Right atrium auricular region (tissue), 2 donors: ENCODE measurements around the gene MED15. TPM values are rescaled to one million over a fixed set of nuclear protein-coding genes. Genes with fewer than 3 reads are reported as not detected.

Experiments used
- DNase-seq: peaks from one replicate; pipeline ENCODE4 v3.0.0-alpha.2; 2019; ENCODE audit warnings: low spot score
- H3K27ac ChIP-seq, 2 donors: fragments of 200-600 bp; sonication (generic); 1 replicate in 1 of 2; 2 replicates in 1 of 2; pipeline ENCODE4 v1.5.1; 2016 to 2019
- H3K27me3 ChIP-seq, 2 donors: fragments of 200-600 bp; sonication (generic); one replicate each; pipeline versions ENCODE4 v1.5.1 to v1.6.0; 2017 to 2019
- H3K36me3 ChIP-seq: fragments of 200-600 bp; sonication (generic); one replicate; pipeline ENCODE4 v1.5.1; 2016
- H3K4me1 ChIP-seq, 2 donors: fragments of 200-600 bp; sonication (generic); one replicate each; pipeline versions ENCODE4 v1.5.1 to v1.6.0; 2017 to 2019
- H3K4me3 ChIP-seq, 2 donors: fragments of 200-600 bp; sonication (generic); 1 replicate in 1 of 2; 2 replicates in 1 of 2; pipeline ENCODE4 v1.5.1; 2017 to 2019; ENCODE audit warnings: mild to moderate bottlenecking in 1 of 2, moderate library complexity in 1 of 2
- H3K9me3 ChIP-seq, 2 donors: fragments of 200-600 bp; sonication (generic); one replicate each; pipeline ENCODE4 v1.5.1; 2019
- CTCF ChIP-seq, 2 donors: fragments of 200-600 bp; sonication (generic); IDR thresholded peaks; one replicate each; pipeline ENCODE4 v1.5.1; 2019; ENCODE audit warnings: antibody characterized with exemption in 2 of 2
- total RNA-seq, 2 donors: library from RNA; depleted of rRNA; stranded (reverse); fragments of >200 nt; gene quantifications; one replicate each; pipeline ENCODE4 v1.1.0, GENCODE V29; 2016

Gene MED15
- total RNA-seq, 2 donors from 2014 or later = 18.8 to 40.6 TPM

GRCh38 chr22:20519558-20519957 is 12.1 kb downstream of the MED15 start:
- no peak for TF ChIP-seq CTCF (IDR thresholded peaks at IDR 0.05)
- Histone ChIP-seq H3K36me3 (peaks cover 18% of the 10 kb centered on the region), H3K27me3 (no peaks in the 10 kb centered on the region), H3K4me1 (peaks cover 0 to 56% of the 10 kb centered on the region in 2 donors), H3K9me3 (no peaks in the 10 kb centered on the region), H3K4me3 (no peak overlapping the region), H3K27ac (peak overlapping the region in 1 of 2 donors; percentile 0)
- no peak for DNase-seq

GRCh38 chr22:20520093-20520511 is 12.7 kb downstream of the MED15 start:
- Histone ChIP-seq H3K4me1 (peaks cover 0 to 56% of the 10 kb centered on the region in 2 donors), H3K9me3 (no peaks in the 10 kb centered on the region), H3K27ac (peak overlapping the region in 1 of 2 donors; percentile 0), H3K4me3 (no peak overlapping the region), H3K36me3 (peaks cover 18% of the 10 kb centered on the region), H3K27me3 (no peaks in the 10 kb centered on the region)
- no peak for DNase-seq
- TF ChIP-seq CTCF (IDR thresholded peaks at IDR 0.05) = no peak

GRCh38 chr22:20522134-20523004 is 15.0 kb downstream of the MED15 start:
- Histone ChIP-seq H3K27ac (peak overlapping the region; percentile 28 to 62), H3K9me3 (no peaks in the 10 kb centered on the region), H3K27me3 (no peaks in the 10 kb centered on the region), H3K4me3 (no peak overlapping the region), H3K36me3 (peaks cover 18% of the 10 kb centered on the region), H3K4me1 (peaks cover 0 to 73% of the 10 kb centered on the region in 2 donors)
- no peak for TF ChIP-seq CTCF (IDR thresholded peaks at IDR 0.05)
- DNase-seq = no peak

GRCh38 chr22:20523086-20523983 is 15.9 kb downstream of the MED15 start:
- peaks cover 19% of the 10 kb centered on the region for H3K36me3 ChIP-seq
- no peak for DNase-seq
- H3K4me3 ChIP-seq = no peak overlapping the region
- no peaks in the 10 kb centered on the region for H3K27me3 ChIP-seq
- no peak for TF ChIP-seq CTCF (IDR thresholded peaks at IDR 0.05)
- peak overlapping the region; percentile 28 to 62 for H3K27ac ChIP-seq
- H3K9me3 ChIP-seq = no peaks in the 10 kb centered on the region
- peaks cover 0 to 70% of the 10 kb centered on the region in 2 donors for H3K4me1 ChIP-seq

GRCh38 chr22:20524004-20524481 is 16.6 kb downstream of the MED15 start:
- no peaks in the 10 kb centered on the region for H3K9me3 ChIP-seq
- no peak overlapping the region for H3K4me3 ChIP-seq
- no peaks in the 10 kb centered on the region for H3K27me3 ChIP-seq
- H3K4me1 ChIP-seq = peaks cover 0 to 69% of the 10 kb centered on the region in 2 donors
- H3K27ac ChIP-seq = peak overlapping the region; percentile 28 to 62
- TF ChIP-seq CTCF (IDR thresholded peaks at IDR 0.05) = no peak
- H3K36me3 ChIP-seq = peaks cover 19% of the 10 kb centered on the region
- no peak for DNase-seq
